ENCODE data around the gene SETD7. TPM values are rescaled to one million over a fixed set of nuclear protein-coding genes. Genes with fewer than 3 reads are reported as not detected.

The SETD7 gene
- total RNA-seq, 1 donor from 2014 or later: 22.6 TPM

DNA sequence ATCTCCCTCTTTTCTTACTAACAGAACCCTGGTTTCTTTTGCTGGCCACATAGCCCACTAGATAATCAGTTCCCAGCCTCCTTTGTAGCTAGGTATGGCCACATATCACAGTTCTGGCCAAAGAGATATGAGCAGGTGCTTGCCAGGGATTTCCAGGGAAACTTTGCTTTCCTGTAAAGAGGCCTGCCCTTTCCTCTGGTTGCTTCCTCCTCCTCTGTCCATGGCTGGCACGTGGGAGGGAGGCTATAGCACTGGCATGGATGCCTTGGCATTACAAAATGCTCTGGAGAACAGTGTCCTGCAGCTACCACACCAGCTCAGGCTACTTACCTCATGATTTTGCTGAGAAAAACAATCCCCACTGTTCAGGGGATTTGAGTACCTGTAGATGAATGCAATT lies 74.6 kb downstream of the SETD7 start:
- H3K9me3 Mint-ChIP-seq (ENCODE audit: unreplicated experiment): no peaks in the 10 kb centered on the region
- TF ChIP-seq, protein P1, sequence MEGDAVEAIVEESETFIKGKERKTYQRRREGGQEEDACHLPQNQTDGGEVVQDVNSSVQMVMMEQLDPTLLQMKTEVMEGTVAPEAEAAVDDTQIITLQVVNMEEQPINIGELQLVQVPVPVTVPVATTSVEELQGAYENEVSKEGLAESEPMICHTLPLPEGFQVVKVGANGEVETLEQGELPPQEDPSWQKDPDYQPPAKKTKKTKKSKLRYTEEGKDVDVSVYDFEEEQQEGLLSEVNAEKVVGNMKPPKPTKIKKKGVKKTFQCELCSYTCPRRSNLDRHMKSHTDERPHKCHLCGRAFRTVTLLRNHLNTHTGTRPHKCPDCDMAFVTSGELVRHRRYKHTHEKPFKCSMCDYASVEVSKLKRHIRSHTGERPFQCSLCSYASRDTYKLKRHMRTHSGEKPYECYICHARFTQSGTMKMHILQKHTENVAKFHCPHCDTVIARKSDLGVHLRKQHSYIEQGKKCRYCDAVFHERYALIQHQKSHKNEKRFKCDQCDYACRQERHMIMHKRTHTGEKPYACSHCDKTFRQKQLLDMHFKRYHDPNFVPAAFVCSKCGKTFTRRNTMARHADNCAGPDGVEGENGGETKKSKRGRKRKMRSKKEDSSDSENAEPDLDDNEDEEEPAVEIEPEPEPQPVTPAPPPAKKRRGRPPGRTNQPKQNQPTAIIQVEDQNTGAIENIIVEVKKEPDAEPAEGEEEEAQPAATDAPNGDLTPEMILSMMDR (IDR thresholded peaks at IDR 0.05; ENCODE audit: partially characterized antibody, unreplicated experiment): no peak
- H3K4me3 Mint-ChIP-seq (ENCODE audit: unreplicated experiment): no peak overlapping the region
- no peaks in the 10 kb centered on the region for H3K4me1 Mint-ChIP-seq (ENCODE audit: low read depth, unreplicated experiment)
- H3K36me3 Mint-ChIP-seq (ENCODE audit: unreplicated experiment): no peaks in the 10 kb centered on the region
- no peak for DNase-seq
- H3K27me3 Mint-ChIP-seq (ENCODE audit: unreplicated experiment): no peaks in the 10 kb centered on the region
- no peak overlapping the region for H3K27ac Mint-ChIP-seq (ENCODE audit: unreplicated experiment)

DNA sequence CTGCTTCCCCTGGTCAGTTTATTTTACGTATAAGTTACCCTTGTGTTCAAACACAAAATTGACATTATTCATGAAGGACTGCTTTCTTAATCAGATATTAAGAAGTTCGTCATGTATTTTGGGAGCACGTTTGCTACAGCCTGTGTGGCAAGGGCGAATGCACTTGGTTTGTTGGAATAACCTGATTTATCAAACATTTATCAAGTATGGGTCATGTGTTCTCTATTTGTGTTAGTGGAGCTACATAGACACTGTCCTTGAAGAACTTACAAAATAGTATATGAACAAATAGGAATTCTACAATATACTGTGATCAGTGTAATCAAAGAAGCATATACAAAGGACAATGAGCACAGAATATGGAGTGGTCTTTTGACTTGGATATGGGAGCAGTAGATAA lies 79.7 kb downstream of the SETD7 start:
- TF ChIP-seq, protein P1 (IDR thresholded peaks at IDR 0.05; ENCODE audit: partially characterized antibody, unreplicated experiment): no peak
- H3K4me1 Mint-ChIP-seq (ENCODE audit: low read depth, unreplicated experiment): no peaks in the 10 kb centered on the region
- H3K36me3 Mint-ChIP-seq (ENCODE audit: unreplicated experiment): peaks cover 7% of the 10 kb centered on the region
- H3K4me3 Mint-ChIP-seq (ENCODE audit: unreplicated experiment): no peak overlapping the region
- no peak for DNase-seq
- H3K9me3 Mint-ChIP-seq (ENCODE audit: unreplicated experiment): peaks cover 1% of the 10 kb centered on the region
- H3K27ac Mint-ChIP-seq (ENCODE audit: unreplicated experiment): no peak overlapping the region
- no peaks in the 10 kb centered on the region for H3K27me3 Mint-ChIP-seq (ENCODE audit: unreplicated experiment)

DNA sequence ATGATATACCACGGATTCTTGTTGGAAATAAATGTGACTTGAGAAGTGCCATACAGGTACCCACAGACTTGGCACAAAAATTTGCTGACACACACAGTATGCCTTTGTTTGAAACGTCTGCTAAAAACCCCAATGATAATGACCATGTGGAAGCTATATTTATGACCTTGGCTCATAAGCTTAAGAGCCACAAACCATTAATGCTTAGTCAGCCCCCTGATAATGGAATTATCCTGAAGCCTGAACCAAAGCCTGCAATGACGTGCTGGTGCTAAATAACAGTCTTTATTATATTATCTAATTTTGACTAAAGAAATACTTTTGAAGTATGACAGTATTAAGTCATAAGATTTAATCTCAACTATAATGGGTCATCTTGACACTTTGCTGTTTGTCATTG lies 83.2 kb downstream of the SETD7 start:
- Mint-ChIP-seq H3K4me1 (ENCODE audit: low read depth, unreplicated experiment) (no peaks in the 10 kb centered on the region), H3K4me3 (ENCODE audit: unreplicated experiment) (no peak overlapping the region), H3K9me3 (ENCODE audit: unreplicated experiment) (peaks cover 5% of the 10 kb centered on the region), H3K36me3 (ENCODE audit: unreplicated experiment) (peaks cover 28% of the 10 kb centered on the region), H3K27me3 (ENCODE audit: unreplicated experiment) (no peaks in the 10 kb centered on the region), H3K27ac (ENCODE audit: unreplicated experiment) (no peak overlapping the region)
- no peak for DNase-seq
- TF ChIP-seq, protein P1 (IDR thresholded peaks at IDR 0.05; ENCODE audit: partially characterized antibody, unreplicated experiment): no peak

GRCh38 chr4:139470997-139471665 lies 84.9 kb downstream of the SETD7 start:
- no peak overlapping the region for H3K4me3 Mint-ChIP-seq (ENCODE audit: unreplicated experiment)

GRCh38 chr4:139470295-139470694 lies 85.7 kb downstream of the SETD7 start:
- H3K4me3 Mint-ChIP-seq (ENCODE audit: unreplicated experiment): no peak overlapping the region
- H3K27me3 Mint-ChIP-seq (ENCODE audit: unreplicated experiment): no peaks in the 10 kb centered on the region
- no peaks in the 10 kb centered on the region for H3K4me1 Mint-ChIP-seq (ENCODE audit: low read depth, unreplicated experiment)
- TF ChIP-seq, protein P1 (IDR thresholded peaks at IDR 0.05; ENCODE audit: partially characterized antibody, unreplicated experiment): no peak
- DNase-seq: no peak
- H3K27ac Mint-ChIP-seq (ENCODE audit: unreplicated experiment): no peak overlapping the region
- peaks cover 5% of the 10 kb centered on the region for H3K9me3 Mint-ChIP-seq (ENCODE audit: unreplicated experiment)
- peaks cover 29% of the 10 kb centered on the region for H3K36me3 Mint-ChIP-seq (ENCODE audit: unreplicated experiment)

More at GRCh38 chr4:139470997-139471665, 84.9 kb downstream of the SETD7 start:
- Mint-ChIP-seq H3K27me3 (ENCODE audit: unreplicated experiment) (no peaks in the 10 kb centered on the region), H3K27ac (ENCODE audit: unreplicated experiment) (no peak overlapping the region), H3K4me1 (ENCODE audit: low read depth, unreplicated experiment) (no peaks in the 10 kb centered on the region), H3K36me3 (ENCODE audit: unreplicated experiment) (peaks cover 29% of the 10 kb centered on the region), H3K9me3 (ENCODE audit: unreplicated experiment) (peaks cover 5% of the 10 kb centered on the region)
- DNase-seq: no peak
- TF ChIP-seq, protein P1 (IDR thresholded peaks at IDR 0.05; ENCODE audit: partially characterized antibody, unreplicated experiment): no peak
